Bronchial epithelial cell (primary cell): Measurements from ENCODE around the gene CGREF1. TPM values are rescaled to one million over a fixed set of nuclear protein-coding genes. Genes with fewer than 3 reads are reported as not detected.
A peak's percentile ranks its signal among the peaks of the same experiment; 100 is the strongest.

Experiments
- DNase-seq: peaks from one replicate; pipeline ENCODE4 v3.0.0-alpha.2; 2010; ENCODE audit warnings: low read depth
- FAIRE-seq: peaks from 2 replicates; lab custom pipeline; 2011; peaks lifted over from hg19 to GRCh38; lab: Jason Lieb, UNC
- H3K27me3 ChIP-seq: 2 replicates; pipeline ENCODE4 v1.5.1; 2011; ENCODE audit warnings: low read length; ENCODE audit not compliant: control insufficient read depth, insufficient read depth
- H3K36me3 ChIP-seq: 2 replicates; pipeline ENCODE4 v1.5.1; 2011; ENCODE audit warnings: low read length; ENCODE audit not compliant: control insufficient read depth, insufficient read depth
- H3K4me3 ChIP-seq: 2 replicates; pipeline ENCODE4 v1.5.1; 2011; ENCODE audit warnings: mild to moderate bottlenecking, low read depth, low read length, control low read depth
- total RNA-seq: library from RNA; depleted of rRNA; stranded (reverse); fragments of >200 nt; gene quantifications from 2 replicates; pipeline ENCODE4 v1.2.1, GENCODE V29; 2014
- TF ChIP-seq, protein P1 (sequence below): IDR thresholded peaks from 2 replicates; pipeline ENCODE4 v1.5.1; 2011; ENCODE audit warnings: mild to moderate bottlenecking, moderate library complexity, low read length, control low read depth, inconsistent platforms; ENCODE audit not compliant: insufficient read depth, severe bottlenecking

CGREF1 gene
- total RNA-seq, 1 donor from 2014 or later = 0.53 TPM

DNA sequence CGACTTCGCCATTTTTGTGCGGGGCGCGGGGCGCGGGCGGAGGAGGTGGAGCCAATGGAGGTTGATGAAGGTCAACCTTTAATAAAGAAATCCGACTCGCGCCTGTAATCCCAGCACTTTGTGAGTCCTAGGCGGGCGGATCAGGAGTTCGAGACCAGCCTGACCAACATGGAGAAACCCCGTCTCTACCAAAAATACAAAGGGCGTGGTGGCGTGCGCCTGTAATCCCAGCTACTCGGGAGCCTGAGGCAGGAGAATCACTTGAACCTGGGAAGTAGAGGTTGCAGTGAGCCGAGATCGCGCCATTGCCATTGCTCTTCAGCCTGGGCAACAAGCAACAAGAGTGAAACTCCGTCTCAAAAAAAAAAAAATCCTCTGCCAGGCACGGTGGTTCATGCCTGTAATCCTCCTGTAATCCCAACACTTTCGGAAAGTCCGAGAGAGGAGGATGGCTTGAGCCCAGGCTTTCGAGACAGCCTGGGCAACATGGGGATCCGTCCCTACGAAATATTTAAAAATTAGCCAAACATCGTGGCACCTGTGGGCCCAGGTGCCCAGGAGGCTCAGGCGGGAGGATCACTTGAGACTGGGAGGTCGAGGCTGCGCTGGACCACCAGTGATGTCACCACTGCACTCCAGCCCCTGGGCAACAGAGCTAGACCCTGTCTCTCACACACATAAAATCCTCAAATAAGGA is 16.0 kb upstream of the CGREF1 start:
- TF ChIP-seq, protein P1, sequence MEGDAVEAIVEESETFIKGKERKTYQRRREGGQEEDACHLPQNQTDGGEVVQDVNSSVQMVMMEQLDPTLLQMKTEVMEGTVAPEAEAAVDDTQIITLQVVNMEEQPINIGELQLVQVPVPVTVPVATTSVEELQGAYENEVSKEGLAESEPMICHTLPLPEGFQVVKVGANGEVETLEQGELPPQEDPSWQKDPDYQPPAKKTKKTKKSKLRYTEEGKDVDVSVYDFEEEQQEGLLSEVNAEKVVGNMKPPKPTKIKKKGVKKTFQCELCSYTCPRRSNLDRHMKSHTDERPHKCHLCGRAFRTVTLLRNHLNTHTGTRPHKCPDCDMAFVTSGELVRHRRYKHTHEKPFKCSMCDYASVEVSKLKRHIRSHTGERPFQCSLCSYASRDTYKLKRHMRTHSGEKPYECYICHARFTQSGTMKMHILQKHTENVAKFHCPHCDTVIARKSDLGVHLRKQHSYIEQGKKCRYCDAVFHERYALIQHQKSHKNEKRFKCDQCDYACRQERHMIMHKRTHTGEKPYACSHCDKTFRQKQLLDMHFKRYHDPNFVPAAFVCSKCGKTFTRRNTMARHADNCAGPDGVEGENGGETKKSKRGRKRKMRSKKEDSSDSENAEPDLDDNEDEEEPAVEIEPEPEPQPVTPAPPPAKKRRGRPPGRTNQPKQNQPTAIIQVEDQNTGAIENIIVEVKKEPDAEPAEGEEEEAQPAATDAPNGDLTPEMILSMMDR = no peak
- FAIRE-seq (no peak), DNase-seq (no peak)
- Histone ChIP-seq H3K27me3 (peaks cover 2% of the 10 kb centered on the region), H3K4me3 (peak overlapping the region; percentile 88), H3K36me3 (peaks cover 13% of the 10 kb centered on the region)

DNA sequence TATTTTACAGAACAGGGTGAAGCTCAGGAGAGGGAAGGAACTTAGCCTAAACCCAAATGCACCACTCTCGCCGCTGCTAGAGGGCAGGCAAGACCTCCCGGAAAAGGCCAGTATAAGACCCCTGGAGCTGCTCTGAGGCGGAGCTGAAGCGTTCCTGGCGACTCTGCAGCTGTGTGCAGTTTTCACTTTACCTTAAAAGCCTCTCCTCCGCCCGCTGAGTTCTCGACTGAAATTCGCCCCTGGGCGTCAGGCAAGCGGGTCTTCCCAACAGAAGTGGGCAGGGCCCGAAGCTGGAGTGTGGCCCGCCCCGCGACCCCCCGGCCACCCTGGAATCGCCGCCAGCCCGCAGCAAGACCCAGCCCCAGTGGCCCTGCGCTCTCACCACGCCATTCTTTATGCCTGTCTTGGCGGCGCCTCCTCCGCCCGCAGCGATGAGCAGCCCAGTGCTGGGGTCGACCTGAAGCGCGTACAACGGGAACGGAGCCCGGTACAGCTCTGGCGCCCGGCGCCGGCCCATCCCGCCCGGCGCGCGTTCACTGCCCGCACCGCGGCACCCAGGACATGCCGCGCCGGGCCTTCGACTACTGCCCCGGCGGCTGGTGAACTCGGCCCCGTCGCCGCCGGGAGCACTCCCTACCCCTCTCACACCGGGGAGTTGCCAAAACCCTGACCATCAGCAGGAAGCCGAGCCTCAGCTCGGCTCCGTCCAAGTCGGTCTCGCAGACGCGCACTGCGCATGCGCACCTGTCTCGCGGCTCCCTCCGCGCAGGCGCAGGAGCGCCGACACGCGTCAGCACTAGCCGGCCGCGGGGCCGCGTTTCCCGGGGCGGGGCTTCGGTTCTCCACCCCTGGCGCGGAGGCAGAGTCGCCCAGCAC is 15.2 kb upstream of the CGREF1 start, which contains the start of gene PREB:
PREB (minus strand) TSS at position 732 of the 876 bp plus-strand sequence; CDS start at position 517, 215 bp downstream.
- Histone ChIP-seq H3K4me3 (peak within 1 kb of the TSS; percentile 88), H3K27me3 (peaks cover 2% of the 10 kb centered on the region), H3K36me3 (peaks cover 14% of the 10 kb centered on the region)
- FAIRE-seq (no peak), DNase-seq (peak; percentile 89)
- TF ChIP-seq, protein P1 = no peak

DNA sequence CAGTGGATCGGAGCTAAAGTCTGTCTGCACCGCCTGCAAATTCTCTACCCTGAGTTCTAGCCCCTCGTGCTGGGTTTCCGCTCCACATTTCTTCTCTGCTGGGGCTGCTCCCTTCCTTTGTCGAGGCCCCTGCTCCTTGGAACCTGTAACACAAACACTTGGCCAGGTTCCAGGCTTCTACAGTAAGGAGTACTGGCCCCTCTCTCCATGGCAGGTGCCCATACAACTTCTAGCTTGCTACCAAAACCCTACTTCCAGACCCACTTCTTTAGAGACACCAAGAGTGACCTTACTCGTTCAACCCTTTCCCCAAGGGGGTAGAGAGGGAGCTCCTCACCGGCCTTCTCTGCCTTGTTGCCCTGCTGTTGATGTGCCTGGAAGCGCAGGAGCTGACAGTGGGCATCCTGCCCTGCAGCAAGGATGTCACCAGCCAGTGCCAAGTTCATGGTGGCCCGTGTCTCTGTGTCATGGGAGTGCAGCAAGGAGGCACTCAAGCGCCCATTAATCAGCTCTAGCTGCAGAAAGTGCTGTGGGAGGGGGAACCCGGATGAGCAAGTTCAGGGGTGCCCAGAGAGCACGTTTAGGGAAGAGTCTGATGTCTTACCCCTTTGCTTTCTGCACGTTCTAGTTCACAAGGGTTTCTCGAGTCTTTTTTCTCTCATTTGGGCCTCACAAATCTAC is 14.4 kb upstream of the CGREF1 start:
- Histone ChIP-seq H3K36me3 (peaks cover 14% of the 10 kb centered on the region), H3K27me3 (peaks cover 2% of the 10 kb centered on the region), H3K4me3 (peak overlapping the region; percentile 88)
- DNase-seq (no peak), FAIRE-seq (no peak)
- TF ChIP-seq, protein P1 = no peak

DNA sequence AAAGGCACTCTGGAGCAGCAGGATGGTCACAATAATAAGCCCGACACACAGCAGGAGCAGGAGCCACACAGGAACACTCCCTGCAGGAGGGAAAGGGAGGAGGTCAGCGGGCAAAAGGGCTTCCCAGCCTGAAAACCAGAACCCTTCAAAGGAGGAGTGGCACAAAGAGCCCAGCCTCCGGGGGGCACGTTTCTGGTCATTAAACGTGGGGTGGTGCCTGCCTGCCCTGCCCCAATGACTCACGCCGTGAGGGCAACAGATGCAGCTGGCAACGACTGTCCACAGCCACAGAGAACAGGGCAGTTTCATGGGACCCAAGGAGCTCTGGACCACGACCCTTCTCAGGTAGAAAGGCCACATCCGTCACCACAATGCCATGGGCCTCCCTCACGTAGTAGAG is 12.5 kb upstream of the CGREF1 start:
- Histone ChIP-seq H3K27me3 (no peaks in the 10 kb centered on the region), H3K36me3 (peaks cover 14% of the 10 kb centered on the region), H3K4me3 (no peak overlapping the region)
- TF ChIP-seq, protein P1 = no peak
- no peak for FAIRE-seq
- DNase-seq = no peak

DNA sequence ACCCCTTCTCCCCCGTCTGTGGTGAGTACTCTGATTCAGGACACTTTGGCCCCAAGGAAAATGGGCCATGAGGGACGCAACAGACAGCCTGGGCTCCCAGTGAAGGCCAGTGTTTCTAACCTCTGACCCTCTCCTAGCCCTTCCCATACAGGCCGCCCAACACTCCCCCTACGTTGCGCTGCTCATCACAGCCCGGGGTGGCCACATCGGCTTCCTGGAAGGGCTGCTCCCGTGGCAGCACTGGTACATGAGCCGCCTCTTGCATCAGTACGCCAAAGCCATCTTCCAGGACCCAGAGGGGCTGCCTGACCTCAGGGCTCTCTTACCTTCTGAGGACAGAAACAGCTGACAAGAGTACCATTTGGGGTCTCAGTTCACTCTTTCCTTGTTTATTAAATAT is 11.5 kb upstream of the CGREF1 start:
- no peak for FAIRE-seq
- Histone ChIP-seq H3K4me3 (no peak overlapping the region), H3K36me3 (peaks cover 14% of the 10 kb centered on the region), H3K27me3 (no peaks in the 10 kb centered on the region)
- TF ChIP-seq, protein P1 = no peak
- DNase-seq = no peak
